HG02798 (cell line): Measurements from ENCODE around the gene ZNF366.

Experiments
- ATAC-seq: cut with Tn5 transposase; IDR thresholded peaks from one replicate; pipeline ENCODE4 v1.9.1; 2021; ENCODE audit warnings: mild to moderate bottlenecking; ENCODE audit not compliant: unreplicated experiment, poor library complexity

ZNF366 gene

GRCh38 chr5:72522607-72523006 lies 15.4 kb upstream of the ZNF366 start:
- ATAC-seq, result no peak

GRCh38 chr5:72519111-72519510 lies 11.9 kb upstream of the ZNF366 start:
- ATAC-seq, result no peak

GRCh38 chr5:72518001-72518683 lies 10.9 kb upstream of the ZNF366 start:
- ATAC-seq, result no peak

GRCh38 chr5:72516916-72517315 lies 9.7 kb upstream of the ZNF366 start:
- no peak for ATAC-seq

GRCh38 chr5:72515211-72515610 lies 8.0 kb upstream of the ZNF366 start:
- ATAC-seq, result no peak

- no peak for ATAC-seq
These were observed 5.3 kb upstream of the ZNF366 start for GRCh38 chr5:72512593-72512860.

GRCh38 chr5:72511774-72512592 lies 4.8 kb upstream of the ZNF366 start:
- no peak for ATAC-seq

- ATAC-seq, result no peak
These were observed 4.2 kb upstream of the ZNF366 start for GRCh38 chr5:72511366-72511765.

GRCh38 chr5:72510610-72511181 lies 3.5 kb upstream of the ZNF366 start:
- ATAC-seq, result no peak

GRCh38 chr5:72509401-72509800 lies 2.2 kb upstream of the ZNF366 start:
- no peak for ATAC-seq

GRCh38 chr5:72508241-72509170 lies 1.3 kb upstream of the ZNF366 start:
- ATAC-seq, result peak; percentile 91

- ATAC-seq, result no peak
These were observed 663 bp upstream of the ZNF366 start for GRCh38 chr5:72507907-72508238.

GRCh38 chr5:72506158-72506549 lies 1.1 kb downstream of the ZNF366 start:
- no peak for ATAC-seq

- ATAC-seq, result no peak
These were observed 1.6 kb downstream of the ZNF366 start for GRCh38 chr5:72505539-72506157.

GRCh38 chr5:72505016-72505415 lies 2.2 kb downstream of the ZNF366 start:
- ATAC-seq, result no peak

- no peak for ATAC-seq
These were observed 3.2 kb downstream of the ZNF366 start for GRCh38 chr5:72503888-72504491.

- ATAC-seq, result no peak
These were observed 5.7 kb downstream of the ZNF366 start for GRCh38 chr5:72501488-72501887.

- ATAC-seq, result no peak
These were observed 7.5 kb downstream of the ZNF366 start for GRCh38 chr5:72499730-72500129.

- ATAC-seq, result no peak
These were observed 8.1 kb downstream of the ZNF366 start for GRCh38 chr5:72499090-72499489.

GRCh38 chr5:72498284-72498683 lies 8.9 kb downstream of the ZNF366 start:
- no peak for ATAC-seq
